GM12892 (cell line): ENCODE data around the gene GTF2H2.
"Not testable (repeated sequence)": the region's sequence is repeated elsewhere in the genome, so short reads cannot be mapped to it uniquely, and the experiment has no call there.

Experiments used
- POLR2A ChIP-seq: IDR thresholded peaks from 2 replicates; pipeline ENCODE4 v1.6.1; 2011; ENCODE audit warnings: low read depth, low read length, control low read depth
- POLR2AphosphoS5 ChIP-seq: IDR thresholded peaks from 2 replicates; pipeline ENCODE4 v1.6.1; 2011; ENCODE audit warnings: low read depth, low read length, control low read depth
- TAF1 ChIP-seq: IDR thresholded peaks from 2 replicates; pipeline ENCODE4 v1.6.1; 2011; ENCODE audit warnings: low read depth, mild to moderate bottlenecking, control low read depth, low read length, borderline replicate concordance

DNA sequence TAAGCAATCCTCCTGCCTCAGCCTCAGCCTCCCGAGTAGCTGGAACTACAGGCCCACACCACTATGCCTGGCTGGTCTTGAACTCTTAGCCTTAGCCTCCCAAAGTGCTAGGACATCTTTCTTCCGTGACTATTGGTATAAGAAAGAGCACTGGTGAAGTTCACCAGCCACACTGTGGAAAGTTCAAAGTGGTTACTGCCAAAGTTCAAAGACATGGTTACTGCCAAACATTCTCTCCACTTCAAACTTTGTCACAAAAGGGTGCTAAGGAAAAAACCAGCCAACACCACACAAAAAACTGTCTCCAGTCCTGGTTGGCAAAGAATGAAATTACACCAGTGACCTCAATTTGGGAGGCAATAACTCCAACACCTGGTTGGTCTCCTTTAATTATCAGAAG, 14.9 kb upstream of the GTF2H2 start:
- not testable (repeated sequence) for TF ChIP-seq POLR2A, POLR2AphosphoS5, TAF1
